H9 (cell line): ENCODE measurements around the gene KRTAP4-9. TPM values are rescaled to one million over a fixed set of nuclear protein-coding genes. Genes with fewer than 3 reads are reported as not detected.
"Not testable (repeated sequence)": the region's sequence is repeated elsewhere in the genome, so short reads cannot be mapped to it uniquely, and the experiment has no call there.

ENCODE experiments used
- DNase-seq: peaks from one replicate; pipeline ENCODE4 v3.0.0-alpha.2; 2017
- H2AFZ ChIP-seq: one replicate; pipeline ENCODE4 v1.6.1; 2013; ENCODE audit warnings: mild to moderate bottlenecking, low read length, control low read depth, moderate library complexity
- H2AK5ac ChIP-seq: 2 replicates; pipeline ENCODE4 v1.6.1; 2013; ENCODE audit warnings: low read length, control low read depth, mixed read lengths; ENCODE audit not compliant: insufficient read length
- H2BK120ac ChIP-seq: one replicate; pipeline ENCODE4 v1.6.1; 2013; ENCODE audit warnings: low read depth, mild to moderate bottlenecking, low read length, control low read depth, inconsistent platforms; ENCODE audit not compliant: poor library complexity, severe bottlenecking
- H2BK12ac ChIP-seq: 2 replicates; pipeline ENCODE4 v1.6.1; 2013; ENCODE audit warnings: low read length, control low read depth, mixed read lengths, low read depth; ENCODE audit not compliant: insufficient read length
- H2BK15ac ChIP-seq: 2 replicates; pipeline ENCODE4 v1.6.1; 2013; ENCODE audit warnings: low read depth, low read length, control low read depth
- H2BK20ac ChIP-seq: one replicate; pipeline ENCODE4 v1.6.1; 2013; ENCODE audit warnings: low read depth, mild to moderate bottlenecking, low read length, control low read depth, inconsistent platforms; ENCODE audit not compliant: poor library complexity, severe bottlenecking
- H2BK5ac ChIP-seq: 2 replicates; pipeline ENCODE4 v1.6.1; 2013; ENCODE audit warnings: low read length, control low read depth, mixed read lengths; ENCODE audit not compliant: insufficient read length
- H3K14ac ChIP-seq: 2 replicates; pipeline ENCODE4 v1.6.1; 2013; ENCODE audit warnings: low read length, control low read depth; ENCODE audit not compliant: insufficient read depth
- H3K18ac ChIP-seq: 2 replicates; pipeline ENCODE4 v1.6.1; 2013; ENCODE audit warnings: low read depth, mild to moderate bottlenecking, mixed read lengths, low read length, control low read depth; ENCODE audit not compliant: insufficient read length
- H3K23ac ChIP-seq: 2 replicates; pipeline ENCODE4 v1.6.1; 2013; ENCODE audit warnings: low read length, control low read depth, mixed read lengths, low read depth; ENCODE audit not compliant: insufficient read length
- H3K23me2 ChIP-seq: 2 replicates; pipeline ENCODE4 v1.6.1; 2013; ENCODE audit warnings: low read depth, mild to moderate bottlenecking, mixed read lengths, low read length, control low read depth; ENCODE audit not compliant: insufficient read length, poor library complexity, severe bottlenecking
- H3K27ac ChIP-seq: 2 replicates; pipeline ENCODE4 v1.5.1; 2013; ENCODE audit warnings: low read length, control low read depth, mixed read lengths, low read depth; ENCODE audit not compliant: insufficient read length
- H3K27me3 ChIP-seq: 2 replicates; pipeline ENCODE4 v1.6.1; 2013; ENCODE audit warnings: low read length, control low read depth, inconsistent platforms; ENCODE audit not compliant: insufficient read depth
- H3K4ac ChIP-seq: 2 replicates; pipeline ENCODE4 v1.6.1; 2013; ENCODE audit warnings: low read depth, mild to moderate bottlenecking, control low read depth, inconsistent platforms, low read length, moderate library complexity
- H3K4me1 ChIP-seq: 2 replicates; pipeline ENCODE4 v1.6.1; 2013; ENCODE audit warnings: low read length, control low read depth, inconsistent platforms; ENCODE audit not compliant: insufficient read depth
- H3K4me2 ChIP-seq: 2 replicates; pipeline ENCODE4 v1.6.1; 2013; ENCODE audit warnings: low read length, control low read depth, mixed read lengths; ENCODE audit not compliant: insufficient read length, insufficient read depth
- H3K56ac ChIP-seq: 2 replicates; pipeline ENCODE4 v1.6.1; 2013; ENCODE audit warnings: low read depth, mild to moderate bottlenecking, mixed read lengths, low read length, control low read depth; ENCODE audit not compliant: insufficient read length
- H3K79me1 ChIP-seq: 2 replicates; pipeline ENCODE4 v1.6.1; 2013; ENCODE audit warnings: low read depth, mild to moderate bottlenecking, moderate library complexity, low read length, control low read depth, inconsistent platforms; ENCODE audit not compliant: insufficient read depth, poor library complexity, severe bottlenecking
- H3K79me2 ChIP-seq: 2 replicates; pipeline ENCODE4 v1.6.1; 2013; ENCODE audit warnings: low read length, control low read depth, inconsistent platforms; ENCODE audit not compliant: insufficient read depth
- H3K9ac ChIP-seq: 2 replicates; pipeline ENCODE4 v1.6.1; 2013; ENCODE audit warnings: low read length, control low read depth, mixed read lengths; ENCODE audit not compliant: insufficient read length; ENCODE audit errors: extremely low read depth
- H3K9me3 ChIP-seq: one replicate; pipeline ENCODE4 v1.6.1; 2013; ENCODE audit warnings: low read depth, low read length, inconsistent platforms; ENCODE audit not compliant: control insufficient read depth
- H3T11ph ChIP-seq: one replicate; pipeline ENCODE4 v1.6.1; 2013; ENCODE audit warnings: mild to moderate bottlenecking, low read length, control low read depth, inconsistent platforms
- H4K20me1 ChIP-seq: one replicate; pipeline ENCODE4 v1.6.1; 2013; ENCODE audit not compliant: control insufficient read depth, insufficient read length, insufficient read depth
- H4K5ac ChIP-seq: 2 replicates; pipeline ENCODE4 v1.6.1; 2013; ENCODE audit warnings: low read depth, mild to moderate bottlenecking, mixed read lengths, low read length, control low read depth; ENCODE audit not compliant: insufficient read length
- H4K8ac ChIP-seq: replicated peaks from 2 replicates; pipeline ENCODE4 v1.6.1; 2013; ENCODE audit warnings: low read length, control low read depth, mixed read lengths, low read depth; ENCODE audit not compliant: insufficient read length
- H4K91ac ChIP-seq: 2 replicates; pipeline ENCODE4 v1.6.1; 2013; ENCODE audit warnings: low read depth, mild to moderate bottlenecking, moderate library complexity, mixed read lengths, low read length, control low read depth; ENCODE audit not compliant: insufficient read length
- H3K27ac Mint-ChIP-seq, 3 experiments: 2 replicates in 2 of 3; 3 replicates in 1 of 3; pipeline ENCODE4 v1.8.0; 2020 to 2021; ENCODE audit warnings: mixed read lengths in 3 of 3, mild to moderate bottlenecking in 1 of 3, moderate library complexity in 1 of 3
- H3K27me3 Mint-ChIP-seq: 2 replicates; pipeline ENCODE4 v1.8.0; 2021; ENCODE audit warnings: low read depth, mild to moderate bottlenecking, moderate library complexity, mixed read lengths
- H3K36me3 Mint-ChIP-seq, 3 experiments: 2 replicates in 2 of 3; 3 replicates in 1 of 3; pipeline ENCODE4 v1.8.0; 2020 to 2021; ENCODE audit warnings: low read depth in 3 of 3, mixed read lengths in 3 of 3; ENCODE audit not compliant: insufficient read depth in 1 of 3
- H3K4me1 Mint-ChIP-seq, 2 experiments: 2 replicates each; pipeline ENCODE4 v1.8.0; 2020; ENCODE audit warnings: mixed read lengths in 2 of 2
- H3K4me3 Mint-ChIP-seq, 2 experiments: 2 replicates in 1 of 2; 3 replicates in 1 of 2; pipeline ENCODE4 v1.8.0; 2020 to 2021; ENCODE audit warnings: mild to moderate bottlenecking in 2 of 2, mixed read lengths in 2 of 2, moderate library complexity in 1 of 2
- H3K9me3 Mint-ChIP-seq, 2 experiments: 2 replicates in 1 of 2; 3 replicates in 1 of 2; pipeline ENCODE4 v1.8.0; 2020; ENCODE audit warnings: mild to moderate bottlenecking in 2 of 2, mixed read lengths in 2 of 2, moderate library complexity in 1 of 2
- whole genome bisulfite sequencing: extraction: QIAGEN DNeasy Blood & Tissue Kit; methylation state at CpG from one replicate; pipeline ENCODE4 v1.1.7; 2013; ENCODE audit warnings: missing lambda C conversion rate, low lambda C conversion rate, mixed read lengths; ENCODE audit not compliant: insufficient read length; ENCODE audit errors: extremely low coverage; 5-methylcytosine and 5-hydroxymethylcytosine counted together
- total RNA-seq: library from RNA; stranded (reverse); gene quantifications from 2 replicates; pipeline ENCODE4 v1.2.1, GENCODE V29; 2021

The KRTAP4-9 gene
- total RNA-seq, 1 experiment from 2014 or later, result not detected

DNA sequence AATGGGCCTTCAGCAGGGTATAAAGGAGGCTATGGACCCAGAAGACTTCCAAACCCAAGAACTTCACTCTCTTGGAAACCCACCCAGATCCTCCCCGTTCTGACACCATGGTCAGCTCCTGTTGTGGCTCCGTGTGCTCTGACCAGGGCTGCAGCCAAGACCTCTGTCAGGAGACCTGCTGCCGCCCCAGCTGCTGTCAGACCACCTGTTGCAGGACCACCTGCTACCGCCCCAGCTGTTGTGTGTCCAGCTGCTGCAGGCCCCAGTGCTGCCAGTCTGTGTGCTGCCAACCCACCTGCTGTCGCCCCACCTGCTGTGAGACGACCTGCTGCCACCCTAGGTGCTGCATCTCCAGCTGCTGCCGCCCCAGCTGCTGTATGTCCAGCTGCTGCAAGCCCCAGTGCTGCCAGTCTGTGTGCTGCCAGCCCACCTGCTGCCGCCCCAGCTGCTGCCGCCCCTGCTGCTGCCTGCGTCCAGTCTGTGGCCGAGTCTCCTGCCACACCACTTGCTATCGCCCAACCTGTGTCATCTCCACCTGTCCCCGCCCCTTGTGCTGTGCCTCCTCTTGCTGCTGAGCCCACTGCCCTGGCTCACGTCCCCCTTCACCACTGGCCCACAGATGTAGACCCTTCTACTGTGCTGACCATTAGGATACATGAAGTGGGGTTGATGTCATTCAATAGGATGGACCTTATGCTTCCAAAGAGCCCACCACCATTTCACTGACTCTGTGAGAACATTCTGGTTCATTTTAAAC lies 20.9 kb upstream of the KRTAP4-9 start, which contains the start of gene KRTAP4-7:
Gene KRTAP4-7 (plus strand): TSS at position 51 of the 757 bp plus-strand sequence. CDS start 57 bp downstream, at position 108.
- H3K4me1 ChIP-seq, result not testable (repeated sequence)

DNA sequence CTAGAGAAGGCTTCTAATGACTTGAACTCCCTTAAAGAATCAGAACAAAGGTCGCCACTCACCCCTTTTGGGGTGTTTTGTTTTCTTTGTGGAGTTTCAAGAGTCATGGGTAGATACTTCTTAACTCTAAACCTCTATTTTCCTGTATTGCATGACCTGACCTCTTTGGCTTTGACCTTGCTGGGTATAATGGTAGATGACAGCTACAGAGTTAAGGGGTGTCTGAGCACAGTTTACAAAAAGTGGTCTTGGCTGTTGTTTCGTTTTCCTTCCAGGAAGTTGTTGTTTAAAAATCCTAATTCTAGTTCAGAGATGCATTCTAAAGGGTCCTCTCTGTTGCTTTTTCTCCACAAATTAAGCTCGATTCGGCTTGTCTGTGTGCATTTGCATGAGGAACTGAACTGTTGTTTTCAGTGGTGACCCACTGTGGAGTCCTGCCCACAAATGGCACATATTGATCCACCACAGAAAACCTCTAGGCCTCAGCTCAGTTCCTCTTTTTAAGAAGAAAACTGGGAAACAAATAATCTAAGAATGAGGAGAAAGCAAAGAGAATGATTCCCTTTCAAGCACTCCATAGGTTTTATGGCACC lies 16.3 kb upstream of the KRTAP4-9 start:
- not testable (repeated sequence) for H2BK12ac ChIP-seq, H4K91ac ChIP-seq, H3K4me1 ChIP-seq, H3K56ac ChIP-seq, H3K27me3 Mint-ChIP-seq, H3K27ac ChIP-seq, H4K8ac ChIP-seq, H3K23ac ChIP-seq, H2AFZ ChIP-seq, H2BK120ac ChIP-seq, H3K79me1 ChIP-seq, H3K23me2 ChIP-seq, H2BK20ac ChIP-seq, H3K79me2 ChIP-seq, H3K14ac ChIP-seq, H2AK5ac ChIP-seq, H4K20me1 ChIP-seq, DNase-seq, H4K5ac ChIP-seq, H2BK5ac ChIP-seq, H3K27ac Mint-ChIP-seq, H3K27me3 ChIP-seq, H3K4ac ChIP-seq, H2BK15ac ChIP-seq, H3K4me2 ChIP-seq, H3T11ph ChIP-seq, H3K18ac ChIP-seq, H3K4me3 Mint-ChIP-seq, H3K9me3 ChIP-seq, H3K9ac ChIP-seq
- peaks cover 14 to 21% of the 10 kb centered on the region in 2 experiments; a peak in 4 of 5 replicates for H3K9me3 Mint-ChIP-seq
- peaks cover 12 to 14% of the 10 kb centered on the region in 2 experiments for H3K4me1 Mint-ChIP-seq
- H3K36me3 Mint-ChIP-seq, result peaks cover 0 to 15% (median 12%) of the 10 kb centered on the region in 3 experiments; a peak in 6 of 7 replicates
- no CpG with 5 or more reads among the region's 4 CpGs for WGBS

More for the DNA sequence above, 20.9 kb upstream of the KRTAP4-9 start, which contains the start of gene KRTAP4-7:
- H2BK120ac ChIP-seq, H3K9ac ChIP-seq, H3K18ac ChIP-seq, H2AK5ac ChIP-seq, H4K91ac ChIP-seq, H3K56ac ChIP-seq, H3K27ac ChIP-seq, H4K20me1 ChIP-seq, H3K23ac ChIP-seq, H2BK15ac ChIP-seq, H3K4me3 Mint-ChIP-seq, H3K4me2 ChIP-seq, H3K79me2 ChIP-seq, H4K8ac ChIP-seq, H3K4ac ChIP-seq, H2BK20ac ChIP-seq, H2BK5ac ChIP-seq, H4K5ac ChIP-seq, H3K9me3 Mint-ChIP-seq, H3K9me3 ChIP-seq, H3K36me3 Mint-ChIP-seq, H3K27me3 ChIP-seq, H3K79me1 ChIP-seq, H3K27me3 Mint-ChIP-seq, H2BK12ac ChIP-seq, H2AFZ ChIP-seq, H3K23me2 ChIP-seq, H3T11ph ChIP-seq, H3K14ac ChIP-seq, DNase-seq: not testable (repeated sequence)
- no CpG with 5 or more reads among the region's 14 CpGs for WGBS
- Mint-ChIP-seq H3K4me1 (peaks cover 15 to 17% of the 10 kb centered on the region in 2 experiments), H3K27ac (peak within 1 kb of the TSS in 1 of 3 experiments; percentile 86; a peak in 1 of 7 replicates)
